Effector memory CD4-positive, alpha-beta T cell (primary cell): ENCODE data around the gene CD3G.
"Not testable (repeated sequence)": the region's sequence is repeated elsewhere in the genome, so short reads cannot be mapped to it uniquely, and the experiment has no call there.

Source experiments
- DNase-seq, 3 donors: peaks; one replicate each; pipeline ENCODE4 v3.0.0-alpha.2; 2020
- H3K27ac ChIP-seq: 2 replicates; pipeline ENCODE4 v1.7.0; 2013; ENCODE audit warnings: mild to moderate bottlenecking, low read length, moderate library complexity; ENCODE audit not compliant: insufficient read depth, poor library complexity, severe bottlenecking
- H3K27me3 ChIP-seq: replicated peaks from 2 replicates; pipeline ENCODE4 v1.7.0; 2013; ENCODE audit warnings: mild to moderate bottlenecking, low read length; ENCODE audit not compliant: insufficient read depth, control insufficient read depth, poor library complexity, severe bottlenecking
- H3K36me3 ChIP-seq: 2 replicates; pipeline ENCODE4 v1.7.0; 2013; ENCODE audit warnings: mild to moderate bottlenecking, low read length, moderate library complexity; ENCODE audit not compliant: control insufficient read depth, insufficient read depth
- H3K4me1 ChIP-seq: 2 replicates; pipeline ENCODE4 v1.7.0; 2013; ENCODE audit warnings: low read length, mild to moderate bottlenecking; ENCODE audit not compliant: control insufficient read depth, insufficient read depth, poor library complexity, severe bottlenecking
- H3K4me3 ChIP-seq: 2 replicates; pipeline ENCODE4 v1.7.0; 2013; ENCODE audit warnings: low read length, low read depth, mild to moderate bottlenecking; ENCODE audit not compliant: insufficient read depth, poor library complexity, severe bottlenecking
- H3K9me3 ChIP-seq: 2 replicates; pipeline ENCODE4 v1.7.0; 2013; ENCODE audit warnings: mild to moderate bottlenecking, low read length, moderate library complexity; ENCODE audit not compliant: control insufficient read depth
- total RNA-seq, 3 donors: gene quantifications; one replicate each; lab custom pipeline; 2026; lab: John Stamatoyannopoulos, UW

CD3G gene
- 101 to 158 (median 153) reads per million in 3 donors for total RNA-seq

- Histone ChIP-seq H3K4me1 (peaks cover 55% of the 10 kb centered on the region), H3K36me3 (peaks cover 9% of the 10 kb centered on the region), H3K4me3 (peak within 1 kb of the TSS; percentile 64), H3K27me3 (no peaks in the 10 kb centered on the region), H3K9me3 (no peaks in the 10 kb centered on the region), H3K27ac (peak within 1 kb of the TSS; percentile 93)
- peak; percentile 30 to 58 (median 54) for DNase-seq
Measured at GRCh38 chr11:118343981-118344515, at the start of gene CD3G. Gene CD3G, plus strand, starts transcription at chr11:118344344. Its CDS starts 80 bp downstream, at chr11:118344424.

GRCh38 chr11:118295199-118295598 lies 48.9 kb upstream of the CD3G start:
- Histone ChIP-seq H3K9me3 (no peaks in the 10 kb centered on the region), H3K4me1 (peaks cover 4% of the 10 kb centered on the region), H3K4me3 (no peak overlapping the region), H3K27me3 (no peaks in the 10 kb centered on the region), H3K27ac (no peak overlapping the region), H3K36me3 (no peaks in the 10 kb centered on the region)
- no peak for DNase-seq

- H3K9me3 ChIP-seq = no peaks in the 10 kb centered on the region
- no peak overlapping the region for H3K4me3 ChIP-seq
- no peaks in the 10 kb centered on the region for H3K27me3 ChIP-seq
- H3K4me1 ChIP-seq = peaks cover 4% of the 10 kb centered on the region
- no peak overlapping the region for H3K27ac ChIP-seq
- H3K36me3 ChIP-seq = no peaks in the 10 kb centered on the region
- no peak for DNase-seq
Measured at GRCh38 chr11:118295815-118296454, 48.2 kb upstream of the CD3G start.

- DNase-seq = no peak
- Histone ChIP-seq H3K4me1 (peaks cover 17% of the 10 kb centered on the region), H3K4me3 (no peak overlapping the region), H3K27ac (no peak overlapping the region), H3K36me3 (no peaks in the 10 kb centered on the region), H3K27me3 (no peaks in the 10 kb centered on the region), H3K9me3 (no peaks in the 10 kb centered on the region)
Measured at GRCh38 chr11:118301600-118302195, 42.4 kb upstream of the CD3G start.

- no peak for DNase-seq
- H3K4me3 ChIP-seq = peak overlapping the region; percentile 60
- H3K27ac ChIP-seq = peak overlapping the region; percentile 86
- peaks cover 8% of the 10 kb centered on the region for H3K36me3 ChIP-seq
- no peaks in the 10 kb centered on the region for H3K27me3 ChIP-seq
- no peaks in the 10 kb centered on the region for H3K9me3 ChIP-seq
- peaks cover 33% of the 10 kb centered on the region for H3K4me1 ChIP-seq
Measured at GRCh38 chr11:118304227-118304567, 39.9 kb upstream of the CD3G start.

GRCh38 chr11:118304568-118305248 lies 39.4 kb upstream of the CD3G start, which contains the start of gene CD3E:
Gene CD3E, plus strand, starts transcription at chr11:118304730. Its CDS starts 223 bp downstream, at chr11:118304953.
- Histone ChIP-seq H3K27me3 (no peaks in the 10 kb centered on the region), H3K4me3 (peak within 1 kb of the TSS; percentile 60), H3K9me3 (no peaks in the 10 kb centered on the region), H3K36me3 (peaks cover 9% of the 10 kb centered on the region), H3K27ac (peak within 1 kb of the TSS; percentile 86), H3K4me1 (peaks cover 33% of the 10 kb centered on the region)
- peak; percentile 33 to 47 (median 46) for DNase-seq

- no peaks in the 10 kb centered on the region for H3K9me3 ChIP-seq
- peaks cover 33% of the 10 kb centered on the region for H3K4me1 ChIP-seq
- no peaks in the 10 kb centered on the region for H3K27me3 ChIP-seq
- DNase-seq = peak in 1 of 3 donors; percentile 33
- peak overlapping the region; percentile 60 for H3K4me3 ChIP-seq
- H3K36me3 ChIP-seq = peaks cover 9% of the 10 kb centered on the region
- H3K27ac ChIP-seq = peak overlapping the region; percentile 86
Measured at GRCh38 chr11:118305726-118306125, 38.4 kb upstream of the CD3G start.

- DNase-seq = no peak
- Histone ChIP-seq H3K36me3 (peaks cover 16% of the 10 kb centered on the region), H3K4me3 (peak overlapping the region; percentile 60), H3K9me3 (no peaks in the 10 kb centered on the region), H3K27me3 (no peaks in the 10 kb centered on the region), H3K27ac (peak overlapping the region; percentile 86), H3K4me1 (peaks cover 41% of the 10 kb centered on the region)
Measured at GRCh38 chr11:118306556-118306955, 37.6 kb upstream of the CD3G start.

GRCh38 chr11:118308995-118309528 lies 35.1 kb upstream of the CD3G start:
- H3K27me3 ChIP-seq, H3K9me3 ChIP-seq, H3K4me3 ChIP-seq, DNase-seq: not testable (repeated sequence)
- H3K36me3 ChIP-seq = peaks cover 40% of the 10 kb centered on the region
- peak overlapping the region; percentile 86 for H3K27ac ChIP-seq
- H3K4me1 ChIP-seq = peaks cover 34% of the 10 kb centered on the region
